GM18526 (cell line): Measurements from ENCODE around the gene TRAPPC12.

Experiments used
- POLR2A ChIP-seq: IDR thresholded peaks from 3 replicates; pipeline ENCODE4 v1.6.1; 2011; ENCODE audit not compliant: insufficient read length; ENCODE audit errors: extremely low read depth

Gene TRAPPC12

DNA sequence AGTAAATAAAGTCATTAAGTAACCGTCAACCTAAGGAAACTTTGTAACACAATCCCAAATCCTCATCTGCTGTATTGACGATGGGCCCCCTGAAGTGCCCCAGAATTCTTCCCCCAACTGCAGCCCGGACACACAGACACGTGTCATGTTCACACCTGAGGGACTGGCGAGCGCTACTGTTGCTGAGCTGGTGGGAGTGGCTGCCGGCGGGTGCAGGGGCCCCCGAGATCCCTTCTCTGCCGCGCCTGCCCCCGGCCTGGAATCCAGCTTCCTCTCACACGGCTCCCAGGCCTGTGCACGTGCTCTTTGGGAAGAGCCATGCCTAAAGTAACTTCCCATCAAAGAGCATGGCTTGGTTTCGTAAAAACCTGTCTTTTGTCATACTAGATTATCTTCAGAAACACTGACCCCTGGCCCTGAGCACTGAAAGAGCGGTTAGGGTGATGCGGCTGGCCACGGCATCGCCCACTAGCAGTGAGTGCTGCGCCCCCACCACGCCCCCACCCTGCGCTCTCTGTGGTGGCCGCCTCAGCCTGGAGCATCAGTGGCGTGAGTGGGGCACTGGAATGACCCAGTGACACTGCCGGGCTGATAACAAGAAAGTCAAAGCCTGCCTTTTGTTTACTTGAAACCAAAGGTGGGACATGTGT lies 83.8 kb downstream of the TRAPPC12 start:
- no peak for TF ChIP-seq POLR2A

DNA sequence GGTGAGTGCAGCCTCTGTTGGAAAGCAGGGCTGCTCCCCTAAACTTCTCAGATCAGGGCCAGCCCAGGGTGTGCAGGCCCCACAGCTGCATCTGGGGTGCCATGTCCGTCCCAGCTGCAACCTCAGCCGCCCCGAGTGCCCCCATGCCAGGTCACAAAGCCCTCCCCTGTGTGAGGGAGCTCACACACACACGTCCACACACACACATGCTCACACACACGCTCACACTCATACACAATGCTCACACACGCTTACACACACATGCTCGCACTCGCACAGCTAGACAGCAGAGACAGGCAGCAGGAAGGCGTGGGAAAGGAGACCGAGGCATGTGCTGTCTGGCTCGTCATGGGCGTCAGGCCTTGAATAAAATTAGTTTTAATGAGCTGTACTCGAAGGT lies 84.5 kb downstream of the TRAPPC12 start:
- TF ChIP-seq POLR2A = no peak

DNA sequence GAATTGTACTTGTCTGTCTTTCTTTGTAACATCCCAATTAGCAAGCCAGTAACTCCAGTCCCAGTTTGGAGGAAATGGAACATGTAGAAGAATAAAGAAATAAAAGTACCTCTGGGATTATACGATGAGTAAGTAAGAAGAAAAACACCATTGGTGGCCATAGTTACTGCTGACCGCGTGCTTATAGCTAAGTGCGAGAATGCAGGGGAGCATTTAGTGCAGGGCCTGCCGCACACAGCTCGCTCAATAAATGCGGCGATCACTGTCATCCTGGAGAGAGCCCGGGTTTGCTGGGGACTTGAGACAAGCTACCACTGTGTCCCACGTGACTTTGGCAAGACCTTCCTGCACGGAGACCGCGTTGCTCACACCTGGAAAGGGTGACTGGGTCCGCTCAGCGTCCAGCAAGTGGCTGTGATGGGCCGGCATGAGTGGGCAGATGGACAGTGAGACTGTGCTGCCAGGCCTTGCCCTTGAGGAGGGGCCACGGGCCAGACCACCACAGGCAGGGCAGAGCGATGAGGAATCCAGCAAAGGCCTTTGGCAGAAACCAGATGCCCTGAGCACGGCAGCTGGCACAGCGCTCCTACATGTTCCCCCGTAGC lies 85.0 kb downstream of the TRAPPC12 start:
- no peak for TF ChIP-seq POLR2A

- TF ChIP-seq POLR2A = no peak
Observed at GRCh38 chr2:3465328-3465727, 85.8 kb downstream of the TRAPPC12 start.

DNA sequence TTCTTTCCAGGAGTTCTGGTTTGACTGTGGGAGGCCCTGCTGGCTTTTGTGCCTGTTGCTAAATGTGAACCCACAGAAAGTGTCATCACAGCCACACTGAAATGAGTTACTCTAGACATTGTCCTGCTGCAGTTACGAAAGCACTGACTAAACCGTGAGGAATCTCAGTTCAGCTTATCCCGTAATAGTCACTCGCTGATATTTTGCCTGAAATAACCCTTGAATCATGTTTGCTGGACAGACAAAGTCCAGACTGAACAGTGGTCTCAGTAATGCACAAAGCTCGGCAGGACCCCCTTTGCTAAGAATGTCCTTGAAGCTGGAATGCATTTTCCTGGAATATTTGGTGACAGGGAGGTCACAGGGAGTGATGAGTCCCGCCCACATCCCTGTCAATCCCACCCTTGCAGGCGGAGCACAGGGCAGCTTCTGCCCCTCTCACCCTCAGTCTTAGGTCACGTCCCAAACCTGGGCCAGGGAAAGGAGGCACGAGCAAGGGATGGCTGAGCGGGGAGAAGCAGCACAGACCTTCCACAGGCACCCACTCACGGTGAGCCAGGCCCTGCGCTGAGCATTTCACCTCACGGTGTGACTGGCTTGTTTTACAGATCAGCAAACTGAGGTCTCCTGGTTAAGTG lies 86.5 kb downstream of the TRAPPC12 start:
- no peak for TF ChIP-seq POLR2A

DNA sequence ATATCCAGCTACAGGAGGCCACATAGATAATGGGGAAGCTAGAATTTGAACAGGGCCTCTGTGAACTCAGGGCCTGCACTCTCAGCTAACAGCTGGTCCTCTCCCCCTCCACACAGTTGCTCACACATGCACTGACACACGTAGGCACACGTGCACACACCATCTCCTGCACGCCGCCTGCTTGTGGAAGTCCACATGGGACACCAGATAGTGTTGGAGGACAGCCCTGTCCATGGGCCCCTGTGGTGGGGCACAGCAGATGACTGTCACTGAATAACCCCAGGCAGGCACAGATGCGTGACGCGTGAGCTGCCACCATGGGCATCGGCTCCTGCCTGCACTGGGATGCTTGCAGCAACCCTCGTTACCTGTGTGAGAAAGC lies 87.0 kb downstream of the TRAPPC12 start:
- no peak for TF ChIP-seq POLR2A

DNA sequence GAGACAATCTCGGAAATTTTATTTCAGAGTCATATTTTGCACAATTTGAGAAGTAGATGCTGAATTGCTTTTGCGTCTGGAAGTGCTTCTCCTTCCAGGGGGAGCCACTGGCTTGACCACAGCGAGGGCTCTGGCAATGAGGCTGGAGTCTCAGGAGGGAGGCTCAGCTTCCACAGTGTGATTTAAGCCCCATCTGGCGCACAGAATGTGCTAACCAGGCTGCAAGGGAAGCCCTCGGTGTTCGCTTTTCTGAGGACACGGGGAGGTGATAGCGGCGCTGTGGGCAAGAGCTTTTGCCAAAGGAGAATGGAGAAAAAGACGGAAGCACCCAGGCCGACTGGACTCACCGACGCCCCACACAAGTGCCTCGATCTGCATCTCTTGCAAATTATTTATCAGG lies 87.5 kb downstream of the TRAPPC12 start:
- no peak for TF ChIP-seq POLR2A

DNA sequence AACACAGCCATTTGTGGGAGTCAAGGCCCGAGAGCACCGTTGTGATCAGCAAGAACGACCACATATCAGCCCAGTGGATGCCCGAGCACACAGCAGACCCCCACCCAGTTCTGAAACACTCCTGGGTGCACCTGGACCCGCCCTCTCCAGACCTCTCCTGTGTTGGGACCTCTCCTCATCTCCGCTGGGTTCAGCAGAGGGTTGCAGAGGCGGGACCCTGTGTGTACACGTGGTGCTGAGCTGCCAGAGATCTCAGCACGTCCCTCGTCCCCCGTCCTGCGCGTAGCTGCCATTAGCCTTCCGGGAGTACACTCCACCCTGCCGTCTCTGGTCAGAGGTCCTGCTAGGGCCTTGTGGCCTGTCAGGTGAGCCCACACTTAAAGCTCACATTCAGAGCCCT lies 88.2 kb downstream of the TRAPPC12 start:
- TF ChIP-seq POLR2A = no peak

DNA sequence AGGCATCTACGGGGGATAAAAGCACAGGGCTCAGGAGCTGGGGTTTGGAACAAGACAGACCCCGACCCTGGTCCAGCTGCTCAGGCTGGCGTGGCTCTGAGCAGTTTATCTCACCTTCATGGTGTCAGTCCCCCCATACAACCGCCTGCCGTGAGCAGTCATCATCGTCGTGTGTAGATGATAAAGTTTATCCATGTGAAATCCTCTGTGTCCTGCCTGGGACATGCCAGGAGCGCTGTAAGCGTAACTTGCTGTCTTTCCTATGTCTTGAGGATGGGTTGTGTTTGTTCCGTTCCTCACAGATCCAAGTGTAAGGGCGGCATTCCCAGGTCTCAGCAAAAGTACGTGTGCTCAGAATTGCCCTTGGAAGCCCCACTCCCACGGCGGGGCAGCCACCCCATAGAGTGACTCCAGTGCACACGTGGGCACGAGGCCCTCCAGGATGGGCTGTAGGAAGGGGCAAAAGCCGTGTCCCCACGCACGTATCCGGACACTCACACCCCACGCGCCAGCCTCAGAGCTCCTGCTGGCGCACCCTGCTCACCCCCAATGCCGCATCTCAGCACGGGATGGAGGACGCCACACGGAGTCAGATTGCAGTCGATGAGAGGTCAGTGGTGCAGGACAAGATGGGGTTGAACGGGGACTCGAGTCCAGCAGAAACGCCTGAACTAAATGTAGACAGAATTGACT lies 88.9 kb downstream of the TRAPPC12 start:
- no peak for TF ChIP-seq POLR2A

- TF ChIP-seq POLR2A = no peak
Observed at GRCh38 chr2:3469486-3469885, 90.0 kb downstream of the TRAPPC12 start.

- no peak for TF ChIP-seq POLR2A
Observed at GRCh38 chr2:3470166-3470651, 90.7 kb downstream of the TRAPPC12 start.

- no peak for TF ChIP-seq POLR2A
Observed at GRCh38 chr2:3470856-3471737, 91.6 kb downstream of the TRAPPC12 start.

DNA sequence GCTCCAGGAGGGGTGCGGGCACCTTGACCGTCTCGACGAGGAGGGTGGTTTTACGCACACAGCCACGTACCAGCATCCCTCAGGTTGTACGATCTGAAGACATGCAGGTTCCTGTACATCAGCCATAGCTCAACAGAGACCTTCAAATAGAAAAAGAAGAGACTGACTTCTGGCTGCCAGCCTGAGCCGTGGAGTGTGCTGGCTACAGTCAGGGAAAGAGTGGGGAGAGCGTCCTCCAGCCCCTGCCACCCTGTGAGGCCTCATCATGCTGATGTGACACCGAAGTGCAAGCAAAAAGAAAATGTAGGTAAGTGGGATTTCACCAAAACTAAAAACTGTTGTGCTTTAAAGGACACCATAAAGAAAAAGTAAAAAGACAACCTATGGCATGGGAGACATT lies 92.8 kb downstream of the TRAPPC12 start:
- no peak for TF ChIP-seq POLR2A

GRCh38 chr2:3472966-3473365 lies 93.5 kb downstream of the TRAPPC12 start:
- no peak for TF ChIP-seq POLR2A

GRCh38 chr2:3475771-3476170 lies 96.3 kb downstream of the TRAPPC12 start:
- no peak for TF ChIP-seq POLR2A
